Gastroesophageal sphincter (tissue), 3 donors: ENCODE data around the gene ASB18.

Source experiments
- POLR2A ChIP-seq, 2 donors: fragments of 450-650 bp; IDR thresholded peaks; one replicate each; pipeline ENCODE4 v1.6.1; 2017; ENCODE audit warnings: antibody characterized with exemption in 2 of 2, mild to moderate bottlenecking in 2 of 2, moderate library complexity in 1 of 2
- POLR2AphosphoS5 ChIP-seq: sonication (generic); formaldehyde crosslinking; IDR thresholded peaks from one replicate; pipeline ENCODE4 v1.6.1; 2017; ENCODE audit warnings: antibody characterized with exemption
- TF ChIP-seq, protein P1 (sequence below), 4 experiments: fragments of 200-600 bp in 2 of 4; fragments of 450-650 bp in 2 of 4; sonication (generic) in 1 of 4; IDR thresholded peaks; one replicate each; pipeline ENCODE4 v1.5.1; 2017 to 2019; ENCODE audit warnings: antibody characterized with exemption in 4 of 4, mild to moderate bottlenecking in 2 of 4, moderate library complexity in 2 of 4

GRCh38 chr2:236177967-236178889 is 86.0 kb downstream of the ASB18 start:
- TF ChIP-seq, protein P1, sequence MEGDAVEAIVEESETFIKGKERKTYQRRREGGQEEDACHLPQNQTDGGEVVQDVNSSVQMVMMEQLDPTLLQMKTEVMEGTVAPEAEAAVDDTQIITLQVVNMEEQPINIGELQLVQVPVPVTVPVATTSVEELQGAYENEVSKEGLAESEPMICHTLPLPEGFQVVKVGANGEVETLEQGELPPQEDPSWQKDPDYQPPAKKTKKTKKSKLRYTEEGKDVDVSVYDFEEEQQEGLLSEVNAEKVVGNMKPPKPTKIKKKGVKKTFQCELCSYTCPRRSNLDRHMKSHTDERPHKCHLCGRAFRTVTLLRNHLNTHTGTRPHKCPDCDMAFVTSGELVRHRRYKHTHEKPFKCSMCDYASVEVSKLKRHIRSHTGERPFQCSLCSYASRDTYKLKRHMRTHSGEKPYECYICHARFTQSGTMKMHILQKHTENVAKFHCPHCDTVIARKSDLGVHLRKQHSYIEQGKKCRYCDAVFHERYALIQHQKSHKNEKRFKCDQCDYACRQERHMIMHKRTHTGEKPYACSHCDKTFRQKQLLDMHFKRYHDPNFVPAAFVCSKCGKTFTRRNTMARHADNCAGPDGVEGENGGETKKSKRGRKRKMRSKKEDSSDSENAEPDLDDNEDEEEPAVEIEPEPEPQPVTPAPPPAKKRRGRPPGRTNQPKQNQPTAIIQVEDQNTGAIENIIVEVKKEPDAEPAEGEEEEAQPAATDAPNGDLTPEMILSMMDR (IDR thresholded peaks at IDR 0.05) = peak; percentile 48 to 80 (median 69)
- TF ChIP-seq POLR2AphosphoS5 (no peak), POLR2A (IDR thresholded peaks at IDR 0.05) (no peak)
